GM12892 (cell line): ENCODE data around the gene TCAIM.
"Not testable (repeated sequence)": the region's sequence is repeated elsewhere in the genome, so short reads cannot be mapped to it uniquely, and the experiment has no call there.

Experiments used
- DNase-seq: peaks from one replicate; pipeline ENCODE4 v3.0.0; 2011; ENCODE audit not compliant: insufficient read length
- FAIRE-seq: peaks from 2 replicates; lab custom pipeline; 2011; peaks lifted over from hg19 to GRCh38; lab: Jason Lieb, UNC
- POLR2A ChIP-seq: IDR thresholded peaks from 2 replicates; pipeline ENCODE4 v1.6.1; 2011; ENCODE audit warnings: low read depth, low read length, control low read depth
- POLR2AphosphoS5 ChIP-seq: IDR thresholded peaks from 2 replicates; pipeline ENCODE4 v1.6.1; 2011; ENCODE audit warnings: low read depth, low read length, control low read depth
- TAF1 ChIP-seq: IDR thresholded peaks from 2 replicates; pipeline ENCODE4 v1.6.1; 2011; ENCODE audit warnings: low read depth, mild to moderate bottlenecking, control low read depth, low read length, borderline replicate concordance

Gene TCAIM

GRCh38 chr3:44326019-44326418 is 12.5 kb upstream of the TCAIM start:
- FAIRE-seq (no peak), DNase-seq (no peak)
- TF ChIP-seq TAF1 (no peak), POLR2AphosphoS5 (no peak), POLR2A (no peak)

- FAIRE-seq (no peak), DNase-seq (no peak)
- no peak for TF ChIP-seq TAF1
- TF ChIP-seq POLR2AphosphoS5: no peak
- TF ChIP-seq POLR2A: no peak
These were observed 12.1 kb upstream of the TCAIM start for GRCh38 chr3:44326515-44326914.

GRCh38 chr3:44329946-44330345 is 8.6 kb upstream of the TCAIM start:
- FAIRE-seq (no peak), DNase-seq (no peak)
- TF ChIP-seq POLR2A (no peak), TAF1 (no peak), POLR2AphosphoS5 (no peak)

GRCh38 chr3:44330444-44330843 is 8.1 kb upstream of the TCAIM start:
- no peak for DNase-seq
- no peak for FAIRE-seq
- TF ChIP-seq POLR2AphosphoS5 (no peak), TAF1 (no peak), POLR2A (no peak)

GRCh38 chr3:44334326-44334725 is 4.2 kb upstream of the TCAIM start:
- no peak for FAIRE-seq
- no peak for DNase-seq
- TF ChIP-seq POLR2AphosphoS5: no peak
- no peak for TF ChIP-seq TAF1
- no peak for TF ChIP-seq POLR2A

GRCh38 chr3:44337248-44337785 is 1.2 kb upstream of the TCAIM start:
- no peak for DNase-seq
- no peak for TF ChIP-seq POLR2AphosphoS5
- no peak for TF ChIP-seq TAF1
- no peak for TF ChIP-seq POLR2A
- FAIRE-seq: no peak

GRCh38 chr3:44338828-44339127 is 212 bp downstream of the TCAIM start:
- no peak for FAIRE-seq
- no peak for DNase-seq
- no peak for TF ChIP-seq POLR2AphosphoS5
- no peak for TF ChIP-seq POLR2A
- TF ChIP-seq TAF1: no peak

GRCh38 chr3:44339181-44340057 is 853 bp downstream of the TCAIM start:
- TF ChIP-seq POLR2AphosphoS5 (no peak), TAF1 (no peak), POLR2A (no peak)
- DNase-seq (no peak), FAIRE-seq (no peak)

- FAIRE-seq (peak; percentile 30), DNase-seq (no peak)
- TF ChIP-seq POLR2A (no peak), POLR2AphosphoS5 (no peak), TAF1 (no peak)
These were observed 1.5 kb downstream of the TCAIM start for GRCh38 chr3:44340058-44340395.

- no peak for DNase-seq
- TF ChIP-seq TAF1: no peak
- no peak for TF ChIP-seq POLR2A
- no peak for TF ChIP-seq POLR2AphosphoS5
- FAIRE-seq: no peak
These were observed 3.7 kb downstream of the TCAIM start for GRCh38 chr3:44342176-44342790.

- FAIRE-seq (no peak), DNase-seq (no peak)
- TF ChIP-seq TAF1 (no peak), POLR2AphosphoS5 (no peak), POLR2A (no peak)
These were observed 4.9 kb downstream of the TCAIM start for GRCh38 chr3:44343421-44343820.

GRCh38 chr3:44346590-44346989 is 8.0 kb downstream of the TCAIM start:
- not testable (repeated sequence) for FAIRE-seq, DNase-seq
